Heart left ventricle (tissue), 16 donors: ENCODE data around the gene TRIM9. TPM values are rescaled to one million over a fixed set of nuclear protein-coding genes. Genes with fewer than 3 reads are reported as not detected.

ENCODE experiments used
- ATAC-seq, 4 donors: fragments of 200-7000 bp; cut with Tn5 transposase; one replicate each; pipeline ENCODE4 v1.9.1; 2020 to 2022; ENCODE audit warnings: moderate library complexity in 4 of 4, mild to moderate bottlenecking in 3 of 4, moderate number of reproducible peaks in 1 of 4
- DNase-seq, 5 donors: peaks; one replicate each; pipeline ENCODE4 v3.0.0-alpha.2; 2020
- H3K27ac ChIP-seq, 12 donors: fragments of 200-600 bp; sonication (generic) in 4 of 12; one replicate each; pipeline versions ENCODE4 v1.5.0 to v1.8.0; 2016 to 2022; ENCODE audit warnings: mild to moderate bottlenecking in 2 of 12
- H3K27me3 ChIP-seq, 9 donors: fragments of 200-600 bp; sonication (generic) in 2 of 9; one replicate each; pipeline versions ENCODE4 v1.5.1 to v1.8.0; 2016 to 2022; ENCODE audit warnings: mild to moderate bottlenecking in 3 of 9
- H3K36me3 ChIP-seq, 9 donors: fragments of 200-600 bp; sonication (generic) in 2 of 9; one replicate each; pipeline versions ENCODE4 v1.5.0 to v1.8.0; 2018 to 2022; ENCODE audit warnings: mild to moderate bottlenecking in 2 of 9
- H3K4me1 ChIP-seq, 12 donors: fragments of 200-600 bp; sonication (generic) in 4 of 12; one replicate each; pipeline versions ENCODE4 v1.5.0 to v1.8.0; 2016 to 2022; ENCODE audit warnings: mild to moderate bottlenecking in 3 of 12
- H3K4me3 ChIP-seq, 12 donors: fragments of 200-600 bp; sonication (generic) in 4 of 12; one replicate each; pipeline versions ENCODE4 v1.5.0 to v1.8.0; 2017 to 2022; ENCODE audit warnings: mild to moderate bottlenecking in 9 of 12, moderate library complexity in 4 of 12
- H3K9me3 ChIP-seq, 12 donors: fragments of 200-600 bp; sonication (generic) in 4 of 12; one replicate each; pipeline versions ENCODE4 v1.5.0 to v1.8.0; 2016 to 2022; ENCODE audit warnings: mild to moderate bottlenecking in 1 of 12
- CTCF ChIP-seq, 12 donors: fragments of 200-600 bp; sonication (generic) in 4 of 12; IDR thresholded peaks; one replicate each; pipeline versions ENCODE4 v1.5.0 to v1.8.0; 2018 to 2022; ENCODE audit warnings: antibody characterized with exemption in 12 of 12, mild to moderate bottlenecking in 5 of 12
- POLR2A ChIP-seq, 2 donors: fragments of 450-650 bp; IDR thresholded peaks; one replicate each; pipeline ENCODE4 v1.6.1; 2017; ENCODE audit warnings: antibody characterized with exemption in 2 of 2, mild to moderate bottlenecking in 2 of 2, moderate library complexity in 2 of 2
- WGBS, 4 donors: extraction: QIAGEN DNeasy Blood & Tissue Kit in 2 of 4; methylation state at CpG; one replicate each; pipeline versions ENCODE4 v1.1.5 to v1.1.7; 2013 to 2018; 5-methylcytosine and 5-hydroxymethylcytosine counted together
- intact Hi-C, 10 donors: fragments of 100-400 bp; cut with DNase I; formaldehyde crosslinking; loops; one replicate each; pipeline versions ENCODE4 v1.11.1 to v1.14.2; 2022
- polyA plus RNA-seq, 2 donors: library from polyadenylated mRNA; stranded (reverse); fragments of 200-250 nt; gene quantifications; one replicate each; pipeline ENCODE4 v1.2.3, GENCODE V29; 2013
- total RNA-seq, 9 donors: library from RNA; depleted of rRNA in 2 of 9; stranded (reverse); fragments of >200 nt in 2 of 9; fragmentation: NEBNext Ultra II Directional in 3 of 9; extraction: Animal tissue kit (Norgen Biotek cat#: 25700) in 3 of 9; gene quantifications; one replicate each; pipeline versions ENCODE4 v1.1.0 to v1.2.4, GENCODE V29; 2016 to 2023
- donor health status: ischemic (EF 13 %, LVEDD 7.1; RV severe dilation, severe dysfunction).
- donor health status: healthy with polysubstance abuse.
- donor health status: DM: no; HTN: yes; CAD: no.
- donor health status: DM: no; HTN: no; CAD: no.
- donor health status: ischemic (EF 25% LVEDD 6.9; RV normal size, moderate dysfunction).
- donor health status: ischemic (EF 25% LVEDD 5.7; RV mildly dilated, moderate dysfunction).
- donor health status: healthy.
- donor health status: DM: yes; HTN: yes; CAD: no.
- donor health status: ischemic (EF 35%, LVEDD 5.7; RV mildly dilated, moderate dysfunction).
- donor health status: nonischemic (EF 11% LVEDD 7.7; RV severe dilation, severe dysfunction).
- donor health status: DM: yes; HTN: yes; CAD: no.
- donor health status: PGD.
- donor health status: ischemic (EF 29% LVEDD 5.4; RV normal size, mild dysfunction).
- donor health status: nonischemic (EF 23%, LVEDD 6.1; RV moderate dilation, normal function).

Gene TRIM9
- total and polyA plus RNA-seq, 11 donors = 0.20 to 1.7 (median 0.50) TPM

GRCh38 chr14:51124029-51124428 is 29.1 kb upstream of the TRIM9 start:
- H3K36me3 ChIP-seq = no peaks in the 10 kb centered on the region
- ATAC-seq (no peak), DNase-seq (no peak)
- TF ChIP-seq CTCF (IDR thresholded peaks at IDR 0.05) = no peak
- no peak for TF ChIP-seq POLR2A (IDR thresholded peaks at IDR 0.05)
- H3K4me3 ChIP-seq = no peak overlapping the region
- no peaks in the 10 kb centered on the region for H3K27me3 ChIP-seq
- no peaks in the 10 kb centered on the region for H3K4me1 ChIP-seq
- no peak overlapping the region for H3K27ac ChIP-seq
- WGBS, 4 donors = 95 to 98% (median 96%) methylated on average over 5 of the region's 5 CpGs
- H3K9me3 ChIP-seq = peaks cover 0 to 12% (median 0%) of the 10 kb centered on the region in 12 donors
- intact Hi-C loops = no loop called here

- no peaks in the 10 kb centered on the region for H3K27me3 ChIP-seq
- WGBS, 4 donors = 56 to 71% (median 59%) methylated on average over 3 of the region's 3 CpGs
- DNase-seq (no peak), ATAC-seq (no peak)
- no peaks in the 10 kb centered on the region for H3K36me3 ChIP-seq
- intact Hi-C loops = no loop called here
- TF ChIP-seq CTCF (IDR thresholded peaks at IDR 0.05) (no peak), POLR2A (IDR thresholded peaks at IDR 0.05) (no peak)
- no peak overlapping the region for H3K4me3 ChIP-seq
- peaks cover 0 to 9% (median 0%) of the 10 kb centered on the region in 12 donors for H3K9me3 ChIP-seq
- no peaks in the 10 kb centered on the region for H3K4me1 ChIP-seq
- H3K27ac ChIP-seq = no peak overlapping the region
Observed at GRCh38 chr14:51121096-51121495, 26.2 kb upstream of the TRIM9 start.

- H3K27me3 ChIP-seq = no peaks in the 10 kb centered on the region
- WGBS, 4 donors = 56 to 62% (median 57%) methylated on average over 4 of the region's 4 CpGs
- intact Hi-C loops = no loop called here
- no peak overlapping the region for H3K27ac ChIP-seq
- TF ChIP-seq POLR2A (IDR thresholded peaks at IDR 0.05) (no peak), CTCF (IDR thresholded peaks at IDR 0.05) (no peak)
- DNase-seq (no peak), ATAC-seq (no peak)
- H3K4me1 ChIP-seq = no peaks in the 10 kb centered on the region
- no peak overlapping the region for H3K4me3 ChIP-seq
- H3K9me3 ChIP-seq = no peaks in the 10 kb centered on the region
- no peaks in the 10 kb centered on the region for H3K36me3 ChIP-seq
Observed at GRCh38 chr14:51119411-51120051, 24.6 kb upstream of the TRIM9 start.

- no peaks in the 10 kb centered on the region for H3K27me3 ChIP-seq
- intact Hi-C loops = no loop called here
- TF ChIP-seq CTCF (IDR thresholded peaks at IDR 0.05) = no peak
- TF ChIP-seq POLR2A (IDR thresholded peaks at IDR 0.05) = no peak
- H3K4me3 ChIP-seq = no peak overlapping the region
- no peaks in the 10 kb centered on the region for H3K9me3 ChIP-seq
- H3K36me3 ChIP-seq = no peaks in the 10 kb centered on the region
- DNase-seq = no peak
- no peak overlapping the region for H3K27ac ChIP-seq
- H3K4me1 ChIP-seq = no peaks in the 10 kb centered on the region
- ATAC-seq = no peak
Observed at GRCh38 chr14:51118993-51119392, 24.1 kb upstream of the TRIM9 start.
